ENCODE data around the gene SIL1. TPM values are rescaled to one million over a fixed set of nuclear protein-coding genes. Genes with fewer than 3 reads are reported as not detected.

Gene SIL1
- total and polyA plus RNA-seq, 2 of the 8 experiments (the other 6 are each of a cell fraction or from before 2014, with no cell fraction given) = 8.3 to 12.8 TPM

DNA sequence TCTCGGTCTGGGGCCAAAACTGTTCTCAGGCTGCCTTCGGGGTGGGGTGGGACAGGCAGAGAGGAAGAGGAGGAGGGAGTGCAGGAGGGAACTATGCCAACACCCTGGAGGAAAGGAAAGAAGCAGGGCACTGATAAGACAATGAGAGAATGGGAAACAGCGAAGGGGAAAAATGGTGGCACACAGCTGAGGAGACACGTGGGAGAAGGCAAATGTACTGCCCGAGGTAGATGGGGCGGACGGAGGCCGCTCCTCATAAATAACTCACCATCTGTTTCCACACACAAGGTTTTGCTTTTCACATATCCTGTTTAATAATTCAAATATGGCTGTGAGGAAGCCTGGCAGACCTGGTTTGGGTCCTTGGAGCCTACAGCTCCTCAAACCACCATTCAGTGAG lies 174.9 kb downstream of the SIL1 start:
- H3K18ac ChIP-seq (ENCODE audit: extremely low read depth, low read length) = no peak overlapping the region
- H3K4me1 ChIP-seq (replicated peaks in 1 of 4; ENCODE audit: control insufficient read depth in 3 of 4, insufficient read depth in 4 of 4, low read length in 3 of 4) = no peaks in the 10 kb centered on the region
- no peak overlapping the region for H3K4me2 ChIP-seq (ENCODE audit: insufficient read depth in 1 of 2, low read depth in 2 of 2, low read length in 2 of 2)
- H2BK20ac ChIP-seq (ENCODE audit: low read length) = no peak overlapping the region
- H3K4me3 ChIP-seq (ENCODE audit: extremely low read depth in 1 of 4, insufficient read depth in 2 of 4, low read depth in 3 of 4, low read length in 4 of 4) = no peak overlapping the region
- POLR2A ChIA-PET (ENCODE audit: partially characterized antibody) = interaction anchor here (2.7 kb wide), 1 partner anchor 11 kb away, joined by 13 read pairs; no protein-coding TSS in a partner anchor
- whole genome bisulfite sequencing, 2 experiments (ENCODE audit: extremely low coverage in 1 of 2, insufficient coverage in 1 of 2, insufficient read length in 1 of 2, insufficient replicate concordance in 2 of 2, low coverage in 1 of 2, low lambda C conversion rate in 2 of 2, missing lambda C conversion rate in 1 of 2) = 92% methylated on average over 8 of the region's 8 CpGs; no CpG with 5 or more reads in 1 of the 2 experiments
- no peak overlapping the region for H2BK15ac ChIP-seq (ENCODE audit: low read length)
- H3K14ac ChIP-seq (ENCODE audit: insufficient read length) = no peak overlapping the region
- no peaks in the 10 kb centered on the region for H3K23me2 ChIP-seq (ENCODE audit: low read depth, low read length)
- no peaks in the 10 kb centered on the region for H3K79me2 ChIP-seq (ENCODE audit: control insufficient read depth in 1 of 2, insufficient read depth in 2 of 2, low read length in 2 of 2)
- no peak overlapping the region for H2AFZ ChIP-seq (ENCODE audit: low read length)
- no peak overlapping the region for H4K5ac ChIP-seq (ENCODE audit: insufficient read length, low read depth, low read length)
- no peak overlapping the region for H3K23ac ChIP-seq (ENCODE audit: insufficient read length)
- H3K36me3 ChIP-seq (ENCODE audit: control insufficient read depth in 2 of 4, insufficient read depth in 4 of 4, low read length in 3 of 4) = no peaks in the 10 kb centered on the region
- no peaks in the 10 kb centered on the region for H3K9me3 ChIP-seq (ENCODE audit: insufficient read depth in 2 of 2, low read depth in 1 of 2, low read length in 1 of 2)
- H2BK5ac ChIP-seq (ENCODE audit: low read depth, low read length) = no peak overlapping the region
- H3K9ac ChIP-seq (replicated peaks in 1 of 4; ENCODE audit: extremely low read depth in 1 of 4, low read depth in 3 of 4, low read length in 3 of 4) = no peak overlapping the region
- no peak overlapping the region for H4K8ac ChIP-seq (ENCODE audit: extremely low read depth, insufficient read depth, low read length)
- H2BK120ac ChIP-seq (replicated peaks; ENCODE audit: low read depth, low read length) = no peak overlapping the region
- no peak overlapping the region for H3K4ac ChIP-seq (replicated peaks; ENCODE audit: insufficient read length, low read depth, low read length)
- no peak overlapping the region for H4K91ac ChIP-seq (replicated peaks; ENCODE audit: insufficient read length, low read length)
- H3K27ac ChIP-seq (ENCODE audit: low read depth, low read length) = no peak overlapping the region
- DNase-seq (ENCODE audit: low read depth in 1 of 2, low spot score in 2 of 2) (no peak), FAIRE-seq (no peak)
- no peaks in the 10 kb centered on the region for H3K27me3 ChIP-seq (replicated peaks in 1 of 4; ENCODE audit: control insufficient read depth in 3 of 4, extremely low read depth in 1 of 4, insufficient read depth in 3 of 4, low read length in 3 of 4)
- CTCF ChIA-PET (ENCODE audit: partially characterized antibody) = interaction anchor here (0.7 to 2.7 kb wide), 5 partner anchors 16 to 435 kb away, joined by 3 to 12 read pairs (median 3); no protein-coding TSS in a partner anchor
- no peaks in the 10 kb centered on the region for H3K79me1 ChIP-seq (ENCODE audit: low read depth, low read length)
- no peak overlapping the region; the same call in 1 of the 2 replicates for H2BK12ac ChIP-seq (ENCODE audit: low read depth, low read length)
- H3K56ac ChIP-seq (replicated peaks; ENCODE audit: insufficient read length, low read depth, low read length) = no peak overlapping the region
- no peak overlapping the region for H2AK5ac ChIP-seq (ENCODE audit: low read depth, low read length)
- no peaks in the 10 kb centered on the region for H4K20me1 ChIP-seq (replicated peaks in 1 of 2; ENCODE audit: control insufficient read depth in 1 of 2, insufficient read depth in 2 of 2, low read length in 2 of 2)
- TF ChIP-seq GABPA (IDR thresholded peaks at IDR 0.05; ENCODE audit: borderline replicate concordance, insufficient read depth, low read length) (no peak), BCL11A (IDR thresholded peaks at IDR 0.05; ENCODE audit: low read depth in 2 of 2, low read length in 2 of 2) (no peak), EGR1 (IDR thresholded peaks at IDR 0.05; ENCODE audit: borderline replicate concordance, low read depth, low read length) (no peak), SIRT6 (IDR thresholded peaks at IDR 0.05; ENCODE audit: low read length) (no peak), TBP (IDR thresholded peaks at IDR 0.05; ENCODE audit: low read depth, low read length) (no peak), TAF7 (optimal IDR thresholded peaks at IDR 0.05; ENCODE audit: borderline replicate concordance, low read depth, low read length) (no peak), PHF8 (conservative IDR thresholded peaks at IDR 0.05; ENCODE audit: low read depth, low read length) (no peak), SUZ12 (IDR thresholded peaks at IDR 0.05; ENCODE audit: low read length) (no peak), RFX5 (IDR thresholded peaks at IDR 0.05; ENCODE audit: borderline replicate concordance, low read depth, low read length) (no peak), TEAD4 (IDR thresholded peaks at IDR 0.05; ENCODE audit: low read depth, low read length) (no peak), POLR2AphosphoS5 (IDR thresholded peaks at IDR 0.05; ENCODE audit: low read depth, low read length) (no peak), SP2 (IDR thresholded peaks at IDR 0.05; ENCODE audit: low read length) (no peak), JUND (IDR thresholded peaks at IDR 0.05; ENCODE audit: low read length) (no peak)
- TF ChIP-seq, protein P1, sequence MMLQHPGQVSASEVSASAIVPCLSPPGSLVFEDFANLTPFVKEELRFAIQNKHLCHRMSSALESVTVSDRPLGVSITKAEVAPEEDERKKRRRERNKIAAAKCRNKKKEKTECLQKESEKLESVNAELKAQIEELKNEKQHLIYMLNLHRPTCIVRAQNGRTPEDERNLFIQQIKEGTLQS (IDR thresholded peaks at IDR 0.05; ENCODE audit: insufficient read depth, low read depth, low read length) = no peak
- TF ChIP-seq, protein P2, sequence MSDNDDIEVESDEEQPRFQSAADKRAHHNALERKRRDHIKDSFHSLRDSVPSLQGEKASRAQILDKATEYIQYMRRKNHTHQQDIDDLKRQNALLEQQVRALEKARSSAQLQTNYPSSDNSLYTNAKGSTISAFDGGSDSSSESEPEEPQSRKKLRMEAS (IDR thresholded peaks at IDR 0.05) = no peak
